GM18526 (cell line): ENCODE results near the gene JPH2.

Experiments
- POLR2A ChIP-seq: IDR thresholded peaks from 3 replicates; pipeline ENCODE4 v1.6.1; 2011; ENCODE audit not compliant: insufficient read length; ENCODE audit errors: extremely low read depth

Gene JPH2

DNA sequence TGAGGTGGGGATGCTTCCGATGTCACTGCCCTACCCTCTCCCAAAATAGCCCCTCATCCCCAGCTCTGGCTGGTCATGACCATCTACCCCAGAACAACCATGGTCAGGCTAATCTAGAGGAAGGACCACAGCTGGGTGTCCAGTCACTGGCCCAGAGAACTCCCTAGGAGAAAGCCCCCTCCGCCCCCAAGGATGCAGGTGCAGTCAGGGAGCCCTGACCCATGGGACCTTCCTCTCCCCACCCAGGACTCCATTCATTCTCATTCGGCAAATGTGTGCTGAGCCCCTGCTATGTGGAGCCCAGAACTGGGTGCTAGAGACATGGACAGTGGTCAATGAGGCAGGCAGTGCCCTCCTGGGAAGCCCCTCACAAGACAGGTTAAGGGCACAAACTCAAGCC lies 60.5 kb downstream of the JPH2 start:
- no peak for TF ChIP-seq POLR2A

DNA sequence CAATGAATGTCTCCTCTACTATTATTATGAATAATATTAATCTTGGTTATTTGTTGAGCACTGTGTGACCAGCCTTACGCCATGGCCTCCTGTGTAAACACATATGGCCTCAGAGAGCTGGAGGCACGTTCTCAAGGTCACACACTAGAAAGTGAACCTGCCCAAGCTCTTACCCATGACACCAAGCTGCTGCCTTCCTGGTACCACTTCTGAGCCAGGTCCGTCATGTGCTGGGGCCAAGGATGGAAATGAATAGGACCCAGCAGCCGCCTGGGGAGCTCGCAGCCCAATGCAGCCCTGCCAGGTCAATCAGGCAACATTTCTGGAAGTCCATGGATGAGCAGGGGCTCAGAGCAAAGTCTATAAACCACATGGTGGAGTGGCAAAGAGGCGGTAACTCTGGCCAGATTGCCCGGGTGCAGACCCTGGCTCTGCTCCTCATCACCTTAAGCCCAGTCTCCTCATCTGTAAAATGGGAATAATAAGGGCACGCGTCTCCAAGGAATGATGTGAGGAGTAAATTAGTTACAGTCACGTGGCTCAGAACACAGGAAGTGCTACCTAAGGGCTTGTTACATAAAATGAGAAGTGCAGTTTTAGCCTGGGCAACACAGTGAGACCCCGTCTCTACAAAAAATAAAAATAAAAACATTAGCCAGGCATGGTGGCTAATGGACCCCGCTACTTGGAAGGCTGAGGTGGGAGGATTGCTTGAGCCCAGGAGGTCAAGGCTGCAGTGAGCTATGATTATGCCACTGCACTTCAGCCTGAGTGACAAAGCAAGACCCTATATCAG lies 61.5 kb downstream of the JPH2 start:
- no peak for TF ChIP-seq POLR2A

DNA sequence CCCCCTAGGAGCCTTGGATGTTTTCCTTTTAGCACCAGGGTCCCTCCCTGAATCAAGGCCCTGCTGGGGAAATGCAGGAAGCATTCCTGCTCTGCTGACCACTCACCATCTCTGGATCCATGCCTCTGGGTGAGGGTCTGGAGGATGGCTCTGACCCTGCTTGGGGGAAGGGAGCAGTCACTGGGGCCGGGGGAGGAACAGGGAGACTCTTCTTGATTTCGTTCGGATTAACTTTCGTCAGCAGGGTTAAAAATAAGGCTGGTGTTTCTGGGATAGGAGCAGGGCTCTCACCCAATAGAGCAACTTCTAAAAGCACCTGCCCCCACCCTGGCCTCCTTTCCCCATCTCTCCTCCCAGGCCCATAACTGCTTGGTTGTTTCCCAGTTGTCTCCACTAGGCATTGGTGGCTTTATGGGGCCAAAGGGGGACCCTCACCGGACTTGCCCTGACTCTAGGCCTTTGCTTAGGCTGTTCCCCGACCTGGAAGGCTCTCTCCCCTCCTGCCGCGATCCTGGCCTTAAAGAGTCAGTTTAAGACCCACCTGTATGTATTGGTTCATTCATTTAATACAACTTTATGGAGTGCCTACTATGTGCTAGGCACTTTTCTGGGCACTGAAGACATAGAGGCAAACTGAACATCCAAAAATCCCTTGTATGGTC lies 63.0 kb downstream of the JPH2 start:
- no peak for TF ChIP-seq POLR2A

DNA sequence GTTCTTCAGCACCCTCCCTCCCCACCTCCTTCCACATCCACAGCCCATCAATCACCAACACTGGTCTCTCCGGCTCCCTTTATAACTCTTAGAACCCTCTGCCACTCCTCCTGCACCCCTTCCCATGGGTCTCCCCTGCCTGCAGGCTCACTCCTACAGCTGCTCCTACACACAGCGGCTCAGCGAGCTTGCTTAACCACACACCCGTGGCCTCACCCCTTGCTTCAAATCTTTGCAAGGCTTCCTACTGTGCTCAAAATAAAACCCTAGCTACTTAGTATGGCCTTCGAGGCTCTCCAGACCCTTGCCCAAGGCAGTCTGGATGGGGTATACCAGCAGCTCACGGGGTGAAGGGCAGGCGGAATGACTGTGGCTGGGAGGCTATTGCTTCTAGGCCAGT lies 63.7 kb downstream of the JPH2 start:
- no peak for TF ChIP-seq POLR2A

DNA sequence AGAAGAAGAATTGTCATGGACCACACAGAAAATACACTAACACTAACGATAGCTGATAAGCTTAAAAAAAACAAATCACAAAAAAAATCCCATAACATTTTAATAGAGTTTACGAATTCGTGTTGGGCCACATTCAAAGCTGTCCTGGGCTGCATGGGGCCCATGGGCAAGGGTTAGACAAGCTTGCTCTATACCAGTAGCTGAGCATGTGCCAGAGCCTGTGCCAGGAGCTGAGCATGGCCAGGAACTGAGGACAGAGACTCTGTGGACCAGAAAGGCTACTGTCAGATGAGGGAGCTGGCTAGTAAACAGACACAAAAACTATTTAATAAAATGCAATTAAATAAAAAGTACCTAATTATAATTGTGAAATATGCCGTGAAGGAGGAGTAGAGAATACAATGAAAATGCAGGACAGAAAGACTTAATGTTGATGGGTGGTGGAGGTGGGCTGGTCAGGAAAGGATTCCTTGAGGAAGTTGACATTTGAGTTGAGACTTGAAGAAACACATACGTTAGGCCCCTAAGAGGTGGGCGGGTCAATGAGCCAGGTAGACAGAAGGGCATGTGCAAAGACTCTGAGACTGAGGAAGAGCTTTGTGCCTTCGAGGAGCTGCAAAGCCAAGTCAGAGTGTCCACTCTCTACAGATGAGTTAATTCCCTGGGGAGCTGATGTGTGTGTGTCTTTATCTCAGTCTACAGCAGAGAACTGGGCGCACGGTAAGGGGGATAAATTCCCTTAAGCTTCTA lies 66.1 kb downstream of the JPH2 start:
- TF ChIP-seq POLR2A: no peak

DNA sequence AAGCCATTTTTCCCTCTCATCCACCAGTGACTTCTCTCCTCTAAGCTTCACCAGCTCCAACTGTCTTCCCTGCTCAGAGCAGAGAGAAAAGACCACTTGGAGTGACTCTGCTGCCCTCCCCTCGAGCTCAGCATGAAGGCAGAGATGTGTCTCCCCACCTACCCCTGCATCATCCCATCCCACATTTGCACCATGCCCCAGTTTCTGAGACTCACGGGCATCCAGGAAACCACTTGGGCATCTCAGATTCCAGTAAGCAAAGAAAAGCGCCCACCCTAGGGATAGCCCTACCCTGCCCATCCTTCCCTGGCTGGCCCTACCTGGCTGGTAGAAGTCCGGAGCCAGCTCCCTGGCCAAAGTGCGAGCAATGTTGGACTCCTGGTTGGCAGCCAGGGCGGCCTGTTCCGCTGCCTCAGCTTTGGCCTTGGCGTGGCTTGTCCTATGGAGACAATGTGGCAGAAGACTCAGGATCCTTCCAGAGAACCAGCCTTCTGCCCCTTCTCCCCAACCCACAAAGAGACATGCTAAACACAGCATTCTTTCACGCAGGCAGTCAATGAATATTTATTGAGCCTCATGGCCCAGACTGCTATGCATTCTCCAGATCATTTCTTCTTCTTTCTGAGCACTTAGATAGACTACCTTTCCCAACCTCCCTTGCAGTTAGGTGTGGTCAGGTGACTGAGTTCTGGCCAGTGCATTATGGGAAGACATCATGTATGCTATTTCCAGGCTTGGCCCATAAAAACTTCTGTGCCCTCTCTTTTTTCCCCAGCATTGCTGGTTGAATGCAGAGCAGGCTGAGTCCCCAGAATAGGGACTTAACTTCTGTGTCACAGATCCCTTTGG lies 68.6 kb downstream of the JPH2 start:
- TF ChIP-seq POLR2A: no peak

DNA sequence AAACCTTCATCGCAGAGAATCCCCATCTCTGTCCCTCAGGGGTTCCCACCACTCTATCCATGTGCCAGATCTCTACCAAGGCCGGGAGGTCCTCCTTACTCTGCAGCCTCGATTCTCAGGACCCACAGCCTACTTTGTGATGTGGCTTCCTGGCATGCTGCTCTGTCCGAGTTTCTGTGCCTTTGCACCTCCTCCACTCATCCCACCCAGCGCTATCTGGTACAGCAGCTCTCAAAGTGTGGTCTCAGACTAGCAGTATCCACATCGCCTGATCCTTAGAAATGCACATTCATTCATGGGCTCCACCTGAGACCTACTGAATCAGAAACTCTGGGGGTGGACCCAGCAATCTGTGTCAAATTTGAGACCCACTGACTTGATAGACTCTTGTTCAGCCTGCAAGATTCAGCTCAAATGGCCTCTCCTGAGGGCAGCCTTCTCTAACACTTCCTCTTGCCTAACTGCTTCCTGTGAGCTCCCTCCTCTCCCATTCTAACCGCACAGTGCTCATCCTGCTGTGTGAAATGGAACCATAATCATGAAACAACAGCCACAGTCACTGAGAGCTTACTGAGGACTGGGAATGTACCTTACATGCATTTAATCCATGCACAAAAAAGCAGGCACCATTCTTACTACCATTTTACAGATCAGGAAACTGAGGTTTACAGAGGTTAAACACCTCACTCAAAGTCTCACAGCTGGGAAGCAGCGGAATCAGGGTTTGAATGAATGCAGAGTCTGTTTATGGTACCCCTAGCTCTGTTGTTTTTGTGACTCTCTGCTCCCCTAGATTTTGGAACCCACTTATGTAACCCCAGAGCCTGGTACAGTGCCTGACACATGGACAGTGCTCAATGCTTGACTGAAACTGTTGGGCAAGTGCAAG lies 69.4 kb downstream of the JPH2 start:
- no peak for TF ChIP-seq POLR2A

DNA sequence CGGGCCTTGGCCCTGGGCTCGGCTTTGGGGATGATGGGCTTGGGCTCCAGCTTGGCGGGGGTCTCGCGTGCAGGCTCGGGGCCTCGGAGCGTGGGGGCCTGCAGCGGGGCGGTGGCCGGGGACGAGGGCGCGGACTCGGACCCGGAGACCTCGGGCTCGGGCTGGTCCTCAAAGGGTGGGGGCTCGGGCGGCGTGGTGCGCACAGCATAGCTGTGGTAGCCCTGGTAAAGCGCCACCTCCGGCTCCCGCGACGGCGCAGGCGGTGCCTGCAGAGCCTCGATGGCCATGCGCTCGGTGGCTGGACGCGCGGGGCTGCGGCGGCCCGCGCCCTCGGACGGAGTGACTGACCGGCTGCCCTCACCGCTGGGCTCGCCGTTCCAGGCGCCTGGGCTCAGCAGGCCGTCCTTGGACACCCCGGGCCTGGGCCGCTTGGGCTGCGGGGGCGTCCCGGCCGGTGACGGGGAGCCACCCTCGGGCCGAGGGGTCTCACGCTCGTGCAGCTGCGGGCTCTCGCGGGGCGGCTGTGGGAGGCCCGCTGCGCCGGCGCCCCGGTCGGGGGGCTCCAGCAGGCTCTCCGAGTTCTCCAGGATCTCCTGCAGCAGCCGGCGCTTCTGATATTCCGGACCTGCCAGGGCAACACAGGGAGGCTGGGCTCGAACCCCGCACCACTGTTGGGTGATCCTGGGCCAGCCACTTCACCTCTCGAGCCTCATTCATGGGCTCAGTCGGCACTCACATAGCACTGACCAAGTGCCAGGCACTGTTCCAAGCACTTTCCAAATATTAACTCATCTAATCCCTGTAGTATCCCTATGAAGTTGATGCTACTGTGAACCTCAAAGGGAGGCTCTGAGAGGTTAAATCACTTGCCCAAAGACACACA lies 71.0 kb downstream of the JPH2 start:
- no peak for TF ChIP-seq POLR2A

DNA sequence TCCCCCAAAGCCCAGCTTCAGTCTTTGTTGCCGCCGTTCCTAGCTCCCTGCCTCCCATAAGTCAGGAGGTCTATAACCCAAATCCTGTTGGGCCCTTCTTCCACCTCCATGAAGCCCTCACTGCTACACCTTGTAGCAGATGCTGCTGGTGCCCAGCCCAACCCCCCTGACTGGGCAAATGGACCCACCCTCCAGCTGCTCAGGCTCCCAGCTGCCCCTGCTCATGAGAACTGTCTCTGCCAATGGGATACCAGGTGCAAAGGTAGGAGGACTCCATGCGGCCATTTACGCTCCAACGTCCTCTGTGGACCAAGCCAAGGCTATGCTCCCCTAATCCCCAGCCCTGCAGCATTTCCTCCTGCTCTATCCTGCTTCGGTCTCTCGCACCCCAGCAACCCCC lies 71.8 kb downstream of the JPH2 start:
- TF ChIP-seq POLR2A: no peak

DNA sequence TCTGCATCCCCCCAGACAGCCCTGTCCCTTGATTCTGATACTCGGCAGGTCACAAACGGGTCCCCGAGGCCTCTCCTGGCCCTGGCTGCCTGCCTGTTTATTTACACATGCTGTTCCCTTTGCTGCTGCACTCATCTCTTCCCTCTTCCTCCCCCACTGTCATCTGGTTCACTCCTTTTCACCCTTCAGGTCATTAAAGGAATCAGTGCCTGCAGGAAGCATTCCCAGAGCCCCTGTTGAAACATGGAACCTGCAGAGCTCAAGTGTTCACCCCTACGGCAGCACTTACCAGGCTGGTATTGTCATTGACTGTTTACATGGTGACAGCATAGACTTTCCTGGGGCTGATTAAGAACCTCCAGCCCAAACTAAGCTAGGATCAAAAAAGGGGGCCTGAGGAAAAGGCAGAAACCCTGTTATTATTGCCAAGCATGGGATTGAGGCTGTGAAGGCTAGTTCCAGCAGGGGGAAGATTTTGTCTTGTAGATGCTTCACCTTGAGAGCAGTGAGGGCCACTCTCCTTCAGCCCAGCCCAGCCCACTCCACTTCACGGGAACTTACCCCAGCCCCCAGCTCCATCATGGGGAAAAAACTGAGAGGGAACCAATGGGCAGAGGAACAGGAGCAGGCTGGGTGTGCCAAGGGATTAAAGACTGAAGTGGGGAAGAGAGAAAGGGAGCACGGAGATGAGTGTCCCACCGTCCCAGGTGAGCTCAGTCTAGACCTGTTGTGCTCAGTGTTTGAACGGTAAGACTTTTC lies 73.2 kb downstream of the JPH2 start:
- TF ChIP-seq POLR2A: no peak

DNA sequence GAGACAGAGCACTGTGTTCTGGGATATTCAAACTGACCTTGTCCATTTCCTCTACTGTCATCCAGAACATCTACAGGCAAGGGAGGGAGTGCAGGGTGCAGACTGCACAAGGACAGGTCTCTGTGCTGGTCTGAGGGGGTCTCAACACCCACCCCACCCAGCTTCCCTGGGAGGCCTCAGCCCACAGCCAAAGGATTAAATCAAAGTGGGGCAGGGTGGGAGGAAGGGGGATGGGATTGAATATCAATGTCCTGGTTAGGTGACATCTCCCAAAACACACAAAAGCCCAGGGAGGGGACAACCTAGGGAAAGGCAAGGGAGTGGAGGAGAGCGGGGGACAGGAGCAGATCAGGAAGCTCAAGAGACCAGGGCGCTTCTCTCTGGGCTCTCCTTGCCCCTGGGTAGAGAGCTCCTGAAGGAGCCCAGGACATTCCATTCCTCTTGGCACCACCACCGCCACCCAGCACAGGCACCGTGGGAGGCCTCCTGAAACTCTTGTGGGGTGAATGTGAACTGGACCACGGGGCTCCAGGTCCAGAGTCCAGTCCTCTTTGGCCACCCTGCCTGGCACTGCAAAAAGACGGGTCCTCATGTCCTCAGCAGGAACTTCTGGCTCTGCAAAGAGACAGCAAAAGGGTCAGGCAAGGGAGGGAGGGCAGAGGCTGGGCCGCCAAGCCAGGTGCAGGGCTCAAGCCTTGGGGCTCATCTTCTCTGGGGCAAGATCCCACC lies 73.9 kb downstream of the JPH2 start:
- TF ChIP-seq POLR2A: no peak

DNA sequence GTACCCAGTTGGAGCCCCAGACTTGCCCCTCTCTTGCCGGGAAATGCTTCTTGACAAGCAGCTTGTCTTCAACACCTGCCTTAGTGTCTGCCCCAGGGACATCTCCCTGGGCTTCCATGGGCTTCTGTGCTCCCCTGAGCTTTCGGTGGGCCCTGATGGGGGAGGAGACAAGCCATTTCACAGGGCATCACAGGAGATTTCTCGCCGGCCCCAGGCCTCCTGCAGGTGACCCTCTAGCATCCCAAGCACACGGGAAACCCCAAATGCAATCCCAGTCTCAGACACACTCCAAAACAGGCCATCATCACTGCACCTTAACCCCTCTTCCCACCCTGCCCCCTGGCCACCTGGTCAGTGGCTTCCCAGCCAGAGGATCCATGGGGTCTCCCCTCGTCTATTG lies 74.5 kb downstream of the JPH2 start:
- TF ChIP-seq POLR2A: no peak
